Renal cortical epithelial cell (primary cell): ENCODE data around the gene BMP3. TPM values are rescaled to one million over a fixed set of nuclear protein-coding genes. Genes with fewer than 3 reads are reported as not detected.
"Not testable (repeated sequence)": the region's sequence is repeated elsewhere in the genome, so short reads cannot be mapped to it uniquely, and the experiment has no call there.

Experiments
- DNase-seq: peaks from one replicate; pipeline ENCODE4 v3.0.0-alpha.2; 2011; ENCODE audit warnings: low read depth
- total RNA-seq: library from RNA; depleted of rRNA; stranded (reverse); fragments of >200 nt; gene quantifications from 2 replicates; pipeline ENCODE4 v1.2.3, GENCODE V29; 2014

The BMP3 gene
- under 0.01 TPM in 1 of 2 replicates, not detected in the other for total RNA-seq

- DNase-seq, result no peak
Measured at GRCh38 chr4:81030061-81030980, at the start of gene BMP3. Gene BMP3, plus strand, starts transcription at chr4:81030708. Its CDS starts 577 bp downstream, at chr4:81031285.

- no peak for DNase-seq
Measured at GRCh38 chr4:80986011-80986410, 44.5 kb upstream of the BMP3 start.

GRCh38 chr4:80989921-80990544 is 40.5 kb upstream of the BMP3 start:
- peak; percentile 76 for DNase-seq

GRCh38 chr4:80990851-80991250 is 39.7 kb upstream of the BMP3 start:
- DNase-seq, result no peak

- no peak for DNase-seq
Measured at GRCh38 chr4:80999943-81000342, 30.6 kb upstream of the BMP3 start.

- no peak for DNase-seq
Measured at GRCh38 chr4:81003597-81004111, 26.9 kb upstream of the BMP3 start.

- DNase-seq, result no peak
Measured at GRCh38 chr4:81007417-81007816, 23.1 kb upstream of the BMP3 start.

GRCh38 chr4:81016566-81016965 is 13.9 kb upstream of the BMP3 start:
- DNase-seq, result not testable (repeated sequence)

GRCh38 chr4:81019006-81019405 is 11.5 kb upstream of the BMP3 start:
- no peak for DNase-seq

- DNase-seq, result peak; percentile 26
Measured at GRCh38 chr4:81021142-81021944, 9.2 kb upstream of the BMP3 start.

- no peak for DNase-seq
Measured at GRCh38 chr4:81021981-81022380, 8.5 kb upstream of the BMP3 start.

- no peak for DNase-seq
Measured at GRCh38 chr4:81023484-81023883, 7.0 kb upstream of the BMP3 start.

- no peak for DNase-seq
Measured at GRCh38 chr4:81030981-81031791, 678 bp downstream of the BMP3 start.

GRCh38 chr4:81031796-81032551 is 1.5 kb downstream of the BMP3 start:
- no peak for DNase-seq

GRCh38 chr4:81032771-81033684 is 2.5 kb downstream of the BMP3 start:
- peak; percentile 11 for DNase-seq

GRCh38 chr4:81038636-81039350 is 8.3 kb downstream of the BMP3 start:
- no peak for DNase-seq

GRCh38 chr4:81039351-81039972 is 9.0 kb downstream of the BMP3 start:
- DNase-seq, result peak; percentile 51

- peak; percentile 29 for DNase-seq
Measured at GRCh38 chr4:81040012-81040659, 9.6 kb downstream of the BMP3 start.
